Right lobe of liver (tissue), 4 donors: Measurements from ENCODE around the gene SLC7A14.

ENCODE experiments used
- POLR2A ChIP-seq: fragments of 450-650 bp; IDR thresholded peaks from one replicate; pipeline ENCODE4 v1.6.1; 2017; ENCODE audit warnings: antibody characterized with exemption, mild to moderate bottlenecking
- TF ChIP-seq, protein P1 (sequence below), 4 donors: fragments of 200-600 bp in 3 of 4; fragments of 450-650 bp in 1 of 4; IDR thresholded peaks; one replicate each; pipeline versions ENCODE4 v1.5.1 to v1.8.0; 2016 to 2022; ENCODE audit warnings: antibody characterized with exemption in 4 of 4, mild to moderate bottlenecking in 2 of 4
- donor health status: DM: no; HTN: no; CAD: no.
- donor health status: DM: no; HTN: no; CAD: no.
- donor health status: DM: no; HTN: yes; CAD: no.

- TF ChIP-seq, protein P1, sequence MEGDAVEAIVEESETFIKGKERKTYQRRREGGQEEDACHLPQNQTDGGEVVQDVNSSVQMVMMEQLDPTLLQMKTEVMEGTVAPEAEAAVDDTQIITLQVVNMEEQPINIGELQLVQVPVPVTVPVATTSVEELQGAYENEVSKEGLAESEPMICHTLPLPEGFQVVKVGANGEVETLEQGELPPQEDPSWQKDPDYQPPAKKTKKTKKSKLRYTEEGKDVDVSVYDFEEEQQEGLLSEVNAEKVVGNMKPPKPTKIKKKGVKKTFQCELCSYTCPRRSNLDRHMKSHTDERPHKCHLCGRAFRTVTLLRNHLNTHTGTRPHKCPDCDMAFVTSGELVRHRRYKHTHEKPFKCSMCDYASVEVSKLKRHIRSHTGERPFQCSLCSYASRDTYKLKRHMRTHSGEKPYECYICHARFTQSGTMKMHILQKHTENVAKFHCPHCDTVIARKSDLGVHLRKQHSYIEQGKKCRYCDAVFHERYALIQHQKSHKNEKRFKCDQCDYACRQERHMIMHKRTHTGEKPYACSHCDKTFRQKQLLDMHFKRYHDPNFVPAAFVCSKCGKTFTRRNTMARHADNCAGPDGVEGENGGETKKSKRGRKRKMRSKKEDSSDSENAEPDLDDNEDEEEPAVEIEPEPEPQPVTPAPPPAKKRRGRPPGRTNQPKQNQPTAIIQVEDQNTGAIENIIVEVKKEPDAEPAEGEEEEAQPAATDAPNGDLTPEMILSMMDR (IDR thresholded peaks at IDR 0.05), result no peak
- no peak for TF ChIP-seq POLR2A
These were observed 74.5 kb downstream of the SLC7A14 start for GRCh38 chr3:170511371-170511770.
